Pulmonary artery endothelial cell (primary cell): ENCODE measurements around the gene CFL1. TPM values are rescaled to one million over a fixed set of nuclear protein-coding genes. Genes with fewer than 3 reads are reported as not detected.

ENCODE experiments used
- DNase-seq: peaks from one replicate; pipeline ENCODE4 v3.0.0-alpha.2; 2011; ENCODE audit warnings: low read depth, low spot score
- total RNA-seq: library from RNA; depleted of rRNA; stranded (reverse); fragments of >200 nt; gene quantifications from 2 replicates; pipeline ENCODE4 v1.2.3, GENCODE V29; 2014

CFL1 gene
- total RNA-seq, 1 donor from 2014 or later = 1,402 TPM

DNA sequence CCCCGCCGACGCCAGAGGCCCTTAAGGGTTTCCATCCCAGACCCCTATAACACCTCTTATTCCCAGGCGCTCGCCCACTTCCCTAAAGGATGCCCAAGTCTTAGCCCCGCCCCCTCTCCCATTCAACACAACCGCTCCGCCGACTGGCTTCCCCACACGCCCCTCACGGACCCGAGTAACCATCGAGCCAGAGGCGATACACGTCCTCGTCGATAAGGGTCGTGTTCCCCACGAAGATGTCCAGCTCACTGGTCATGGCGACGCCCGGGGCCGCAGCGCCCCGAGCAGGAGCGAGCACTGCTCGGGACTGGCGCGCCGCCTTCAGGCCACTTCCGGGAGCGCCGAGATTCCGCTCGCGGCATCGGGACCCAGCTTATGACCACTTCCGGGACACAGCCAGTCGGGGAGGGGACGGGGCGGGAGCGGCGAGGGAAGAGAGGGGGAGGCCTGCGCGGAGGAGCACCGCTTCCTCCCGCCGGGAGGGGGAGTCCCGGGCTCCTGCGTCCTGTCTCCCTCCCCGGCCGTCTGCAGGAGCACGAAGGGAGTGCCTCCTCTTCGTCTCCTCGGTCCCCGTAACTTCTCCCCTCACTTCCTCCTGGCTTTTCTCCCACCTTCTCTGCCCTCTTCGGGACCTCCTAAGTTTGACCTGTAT is 30.3 kb upstream of the CFL1 start, which contains the start of gene FIBP:
Gene FIBP (minus strand): TSS at position 309 of the 652 bp plus-strand sequence. CDS start 53 bp downstream, at position 256.
- peak; percentile 91 for DNase-seq

DNA sequence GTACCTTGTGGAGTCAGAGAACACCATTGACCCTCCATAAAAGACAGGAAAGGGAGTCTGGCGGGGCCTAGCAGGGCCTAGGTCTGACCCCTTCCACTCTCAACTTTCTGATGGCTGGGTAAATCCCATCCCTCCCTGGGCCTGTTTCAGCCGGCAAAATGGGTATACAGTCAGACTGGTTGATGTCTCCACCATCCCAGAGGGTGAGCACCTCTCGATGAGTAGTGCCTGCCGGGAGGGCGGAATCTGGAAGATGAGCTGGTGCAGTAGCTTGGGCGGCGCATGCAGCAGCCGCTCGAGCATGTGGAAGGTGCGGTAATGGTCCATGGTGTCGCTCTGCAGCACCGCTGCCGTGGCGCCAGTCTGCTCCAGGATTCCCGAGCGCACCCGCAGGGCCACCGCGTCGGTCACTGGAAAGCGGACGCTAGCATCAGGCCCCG is 29.8 kb upstream of the CFL1 start:
- DNase-seq = no peak

DNA sequence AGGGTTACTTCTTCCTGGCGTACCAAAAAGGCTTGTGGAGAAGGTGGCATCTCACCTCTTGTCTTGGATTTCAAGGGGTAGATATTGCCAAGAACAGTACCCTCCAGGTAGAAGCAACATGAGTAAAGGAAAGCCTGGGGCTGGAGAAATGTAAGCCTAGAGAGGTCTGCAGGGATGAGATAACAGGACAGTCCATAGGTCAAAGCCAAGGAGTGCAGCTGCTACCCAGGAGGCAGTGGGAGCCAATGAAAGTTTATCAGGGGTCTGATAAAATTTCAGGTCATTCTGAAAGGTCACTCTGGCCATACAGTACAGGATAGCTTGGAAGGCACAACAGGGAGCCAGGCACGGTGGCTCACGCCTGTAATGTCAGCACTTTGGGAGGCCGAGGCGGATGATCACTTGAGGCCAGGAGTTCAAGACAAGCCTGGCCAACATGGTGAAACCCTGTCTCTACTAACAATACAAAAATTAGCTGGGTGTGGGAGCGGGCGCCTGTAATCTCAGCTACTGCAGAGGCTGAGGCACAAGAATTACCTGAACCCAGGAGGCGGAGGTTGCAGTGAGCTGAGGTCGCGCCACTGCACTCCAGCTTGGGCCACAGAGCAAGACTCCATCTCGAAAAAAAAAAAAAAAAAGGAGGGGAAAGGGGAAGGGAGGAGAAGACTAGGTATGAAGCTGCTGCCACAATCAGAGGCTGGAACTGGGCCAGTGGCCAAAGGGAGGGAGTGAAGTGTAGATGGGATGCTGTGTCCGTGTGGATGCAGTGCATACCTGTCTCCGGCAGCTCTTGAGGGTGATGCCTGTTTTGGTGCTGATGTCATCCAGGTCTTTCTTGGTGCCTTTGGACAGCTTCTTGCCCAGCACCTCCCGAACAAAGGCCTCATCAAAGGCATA is 29.1 kb upstream of the CFL1 start:
- no peak for DNase-seq

DNA sequence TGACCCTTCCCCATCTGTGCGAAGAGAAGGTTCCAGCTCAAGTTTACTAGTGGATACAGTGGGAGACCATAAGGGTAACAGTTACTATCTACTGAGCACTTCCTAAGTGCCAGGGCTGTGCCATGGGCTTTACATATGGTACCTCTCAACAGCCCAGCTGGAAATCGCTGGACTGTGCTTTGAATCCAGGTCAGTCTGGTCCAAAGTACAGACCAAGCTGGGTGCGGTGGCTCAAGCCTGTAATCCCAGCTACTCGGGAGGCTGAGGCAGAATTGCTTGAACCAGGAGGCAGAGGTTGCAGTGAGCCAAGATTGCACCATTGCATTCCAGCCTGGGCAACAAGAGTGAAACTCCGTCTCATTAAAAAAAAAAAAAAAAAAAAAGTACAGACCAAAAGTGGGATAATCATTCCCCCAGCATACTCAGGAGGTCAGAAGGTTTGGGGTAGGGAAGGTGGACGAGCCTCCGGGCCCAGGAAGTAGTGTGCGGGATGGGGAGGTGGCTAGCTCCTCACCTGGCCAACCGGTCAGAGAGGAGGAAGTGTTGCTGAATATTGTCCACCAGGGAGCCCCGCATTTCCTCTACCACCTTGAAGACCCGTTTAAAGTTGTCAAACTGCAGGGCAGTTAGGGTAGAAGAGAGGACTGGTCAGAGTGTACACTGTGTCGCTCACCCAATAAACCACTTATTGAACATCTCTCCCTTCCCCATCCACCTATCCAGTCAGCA is 28.0 kb upstream of the CFL1 start:
- DNase-seq = no peak

DNA sequence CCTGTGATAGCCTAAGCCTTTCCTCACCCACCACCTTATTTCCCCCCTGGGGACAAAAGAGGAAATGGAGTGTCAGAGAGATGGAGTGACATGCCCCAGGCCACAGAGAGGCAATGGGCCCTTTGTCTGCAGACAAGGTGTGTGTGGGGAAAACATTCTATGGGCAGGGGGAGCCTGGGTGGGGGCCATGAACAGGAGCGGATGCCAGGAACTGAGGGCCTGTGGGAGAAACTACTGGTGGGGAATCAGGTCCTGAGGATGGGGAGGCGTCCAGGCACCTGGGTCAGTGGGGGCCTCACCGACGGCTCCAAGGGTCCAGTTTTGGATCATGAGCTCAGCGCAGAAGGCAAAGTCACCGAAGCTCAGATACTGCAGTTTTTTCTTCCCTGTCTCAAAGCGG is 27.3 kb upstream of the CFL1 start:
- DNase-seq = no peak

DNA sequence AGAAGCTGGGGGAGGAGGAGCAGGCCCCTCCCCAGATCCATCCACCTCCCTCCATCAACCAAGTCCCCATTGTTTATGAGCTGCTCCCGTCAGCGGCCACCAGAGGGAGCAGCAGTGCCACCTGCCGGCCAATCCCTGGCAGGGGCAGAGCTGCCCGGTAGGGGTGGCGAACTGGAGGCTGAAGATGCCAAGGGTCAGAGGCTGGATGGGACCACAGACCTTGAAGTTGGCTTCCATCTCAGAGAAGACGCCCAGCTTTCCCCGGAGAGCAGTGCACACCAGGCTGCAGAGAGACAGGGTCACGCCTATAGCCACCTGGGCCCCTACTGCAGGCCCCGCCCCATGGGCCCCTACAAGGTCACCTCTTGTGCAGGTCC is 26.7 kb upstream of the CFL1 start:
- no peak for DNase-seq

DNA sequence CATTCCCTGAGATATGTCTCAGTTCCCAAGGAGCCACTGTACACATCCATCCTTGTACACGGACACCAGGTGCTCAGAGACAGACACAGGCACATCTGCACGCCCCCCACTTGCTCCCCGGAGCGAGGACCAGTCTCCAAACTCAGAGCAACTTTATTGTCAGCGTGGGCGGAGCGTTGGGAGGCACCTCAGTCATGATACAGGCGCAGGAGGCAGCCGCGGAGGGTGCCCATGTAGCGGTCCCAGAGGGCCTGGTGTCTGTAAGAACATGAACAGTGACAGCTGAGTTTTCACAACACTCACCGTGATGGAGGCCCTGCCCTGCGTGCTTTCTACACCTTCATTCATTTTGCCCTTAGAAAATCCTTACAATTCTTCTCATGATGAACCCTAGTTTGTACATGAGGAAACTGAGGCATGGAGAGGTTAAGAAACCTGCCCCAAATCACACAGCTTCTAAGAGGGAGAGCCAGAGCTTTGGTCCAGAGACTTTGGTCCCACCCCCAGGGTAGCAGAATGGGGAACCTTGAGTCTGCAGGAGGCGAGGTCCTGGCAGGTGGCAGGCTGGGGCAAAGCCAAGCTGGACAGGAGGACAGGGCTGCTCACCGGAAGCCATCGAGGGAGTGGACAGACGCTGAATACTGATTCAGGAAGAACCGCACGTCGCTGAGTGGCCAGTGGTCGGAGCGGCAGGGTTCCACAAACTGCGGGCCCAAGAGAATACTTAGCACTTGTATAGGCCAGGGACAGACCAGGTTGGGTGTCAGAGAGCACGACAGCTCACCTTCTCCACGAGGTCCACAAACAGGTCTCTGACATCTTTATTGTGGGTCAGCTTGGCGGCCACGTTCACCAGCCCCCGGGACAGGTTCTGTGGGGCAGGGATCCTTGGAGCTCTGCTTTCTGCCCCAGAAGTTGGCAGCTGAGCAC is 26.1 kb upstream of the CFL1 start:
- DNase-seq = no peak

DNA sequence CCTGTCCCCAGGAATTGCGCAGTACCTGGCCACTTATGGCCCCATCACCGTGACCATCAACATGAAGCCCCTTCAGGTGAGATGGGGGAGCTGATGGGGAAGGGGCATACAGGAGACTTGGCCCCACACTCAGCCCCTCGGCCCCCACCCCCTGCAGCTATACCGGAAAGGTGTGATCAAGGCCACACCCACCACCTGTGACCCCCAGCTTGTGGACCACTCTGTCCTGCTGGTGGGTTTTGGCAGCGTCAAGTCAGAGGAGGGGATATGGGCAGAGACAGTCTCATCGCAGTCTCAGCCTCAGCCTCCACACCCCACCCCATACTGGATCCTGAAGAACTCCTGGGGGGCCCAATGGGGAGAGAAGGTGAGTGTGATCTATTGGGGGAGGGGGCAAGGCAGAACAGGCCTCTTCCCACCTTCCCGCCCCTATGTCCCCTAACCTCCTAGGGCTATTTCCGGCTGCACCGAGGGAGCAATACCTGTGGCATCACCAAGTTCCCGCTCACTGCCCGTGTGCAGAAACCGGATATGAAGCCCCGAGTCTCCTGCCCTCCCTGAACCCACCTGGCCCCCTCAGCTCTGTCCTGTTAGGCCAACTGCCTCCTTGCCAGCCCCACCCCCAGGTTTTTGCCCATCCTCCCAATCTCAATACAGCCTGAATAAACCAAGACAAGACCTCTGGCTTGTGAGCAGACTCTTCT is 25.2 kb upstream of the CFL1 start:
- no peak for DNase-seq

DNA sequence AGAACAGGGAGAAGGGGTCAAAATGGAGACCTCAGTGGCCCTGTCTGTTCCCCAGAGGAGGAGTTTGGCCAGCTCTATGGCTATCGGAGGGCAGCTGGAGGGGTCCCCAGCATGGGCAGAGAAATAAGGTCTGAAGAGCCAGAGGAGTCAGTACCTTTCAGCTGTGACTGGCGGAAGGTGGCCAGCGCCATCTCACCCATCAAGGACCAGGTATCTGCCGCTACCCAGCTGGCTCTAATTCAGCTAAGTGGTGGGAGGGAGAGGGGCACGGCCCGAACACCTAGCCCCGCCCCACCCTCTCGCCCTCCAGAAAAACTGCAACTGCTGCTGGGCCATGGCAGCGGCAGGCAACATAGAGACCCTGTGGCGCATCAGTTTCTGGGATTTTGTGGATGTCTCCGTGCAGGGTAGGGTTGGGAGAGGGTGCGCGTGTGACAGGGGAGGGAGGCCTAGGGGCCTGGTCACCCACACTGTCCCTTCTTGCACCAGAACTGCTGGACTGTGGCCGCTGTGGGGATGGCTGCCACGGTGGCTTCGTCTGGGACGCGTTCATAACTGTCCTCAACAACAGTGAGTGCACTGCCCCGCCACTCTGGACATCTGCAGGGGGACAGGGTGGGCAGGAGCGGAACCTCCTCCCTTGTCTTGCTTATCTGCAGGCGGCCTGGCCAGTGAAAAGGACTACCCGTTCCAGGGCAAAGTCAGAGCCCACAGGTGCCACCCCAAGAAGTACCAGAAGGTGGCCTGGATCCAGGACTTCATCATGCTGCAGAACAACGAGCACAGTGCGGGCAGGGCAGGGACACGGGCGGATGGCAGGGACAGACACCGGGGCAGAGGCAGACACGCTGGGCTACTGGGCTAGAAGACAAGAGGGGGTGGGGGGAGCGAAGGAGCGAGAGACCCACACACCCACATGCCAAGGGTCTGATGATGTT is 24.4 kb upstream of the CFL1 start:
- DNase-seq = no peak

DNA sequence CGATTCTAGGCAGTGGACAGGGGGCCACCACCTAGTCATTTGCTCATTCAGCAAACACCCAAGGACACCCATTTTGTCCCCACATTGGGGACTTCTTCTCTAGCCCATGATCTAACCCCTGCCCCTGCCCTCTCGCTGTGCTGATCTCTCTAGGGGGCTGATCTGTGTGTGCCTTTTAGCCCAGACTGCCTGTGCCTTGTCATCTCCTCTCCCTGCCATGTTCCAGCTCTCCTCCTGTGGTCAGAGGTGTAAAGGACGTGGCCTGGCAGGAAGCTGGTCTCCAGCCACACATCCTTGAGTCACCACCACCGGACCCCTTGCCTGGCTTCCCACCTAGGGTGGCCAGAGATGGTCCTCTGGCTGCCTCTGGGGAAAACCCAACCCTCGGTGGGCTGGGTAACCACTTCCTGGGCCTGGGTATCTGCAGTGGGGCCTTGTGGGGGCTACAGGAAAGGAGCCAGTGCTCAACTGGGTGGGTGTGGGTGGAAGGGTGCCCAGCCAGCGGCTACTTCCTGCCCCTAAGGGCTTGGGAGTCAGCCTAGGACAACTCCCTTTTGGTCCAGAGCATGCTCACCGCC is 23.0 kb upstream of the CFL1 start:
- DNase-seq = no peak

DNA sequence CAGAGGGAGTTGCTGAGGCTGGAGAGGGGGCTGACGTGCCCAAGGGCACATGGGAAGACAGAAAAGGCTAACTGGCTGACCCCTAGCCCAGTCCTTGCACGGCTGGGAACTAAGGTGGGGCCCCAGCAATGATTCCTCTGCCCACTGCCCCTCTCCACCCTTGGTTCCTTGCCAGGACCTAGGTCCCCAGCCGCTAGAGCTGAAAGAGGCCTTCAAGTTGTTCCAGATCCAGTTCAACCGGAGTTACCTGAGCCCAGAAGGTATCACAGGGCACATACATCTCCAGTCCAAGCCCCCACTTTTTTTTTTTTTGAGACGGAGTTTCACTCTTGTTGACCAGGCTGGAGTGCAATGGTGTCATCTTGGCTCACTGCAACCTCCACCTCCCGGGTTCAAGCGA is 22.0 kb upstream of the CFL1 start:
- no peak for DNase-seq

DNA sequence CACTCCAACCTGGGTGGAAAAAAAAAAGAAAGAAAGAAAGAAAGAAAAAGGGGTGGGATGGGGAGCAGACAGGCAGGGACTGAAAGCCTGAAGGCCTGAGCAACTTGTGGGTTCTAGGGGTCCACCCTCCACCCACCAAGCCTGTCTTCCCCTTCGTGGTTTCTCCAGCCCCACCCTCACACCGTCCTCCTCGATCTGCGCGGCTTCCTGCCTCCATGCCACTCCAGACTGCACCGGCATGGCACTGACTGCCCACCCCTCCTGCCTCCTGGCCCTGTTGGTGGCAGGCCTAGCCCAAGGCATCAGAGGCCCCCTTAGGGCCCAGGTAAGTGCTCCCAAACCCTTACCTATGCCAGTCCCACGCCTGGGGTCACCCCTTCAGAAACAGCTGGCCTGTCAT is 21.6 kb upstream of the CFL1 start, which contains the start of gene CTSW:
Gene CTSW (plus strand): TSS at position 221 of the 400 bp plus-strand sequence. CDS start 18 bp downstream, at position 239.
- no peak for DNase-seq

DNA sequence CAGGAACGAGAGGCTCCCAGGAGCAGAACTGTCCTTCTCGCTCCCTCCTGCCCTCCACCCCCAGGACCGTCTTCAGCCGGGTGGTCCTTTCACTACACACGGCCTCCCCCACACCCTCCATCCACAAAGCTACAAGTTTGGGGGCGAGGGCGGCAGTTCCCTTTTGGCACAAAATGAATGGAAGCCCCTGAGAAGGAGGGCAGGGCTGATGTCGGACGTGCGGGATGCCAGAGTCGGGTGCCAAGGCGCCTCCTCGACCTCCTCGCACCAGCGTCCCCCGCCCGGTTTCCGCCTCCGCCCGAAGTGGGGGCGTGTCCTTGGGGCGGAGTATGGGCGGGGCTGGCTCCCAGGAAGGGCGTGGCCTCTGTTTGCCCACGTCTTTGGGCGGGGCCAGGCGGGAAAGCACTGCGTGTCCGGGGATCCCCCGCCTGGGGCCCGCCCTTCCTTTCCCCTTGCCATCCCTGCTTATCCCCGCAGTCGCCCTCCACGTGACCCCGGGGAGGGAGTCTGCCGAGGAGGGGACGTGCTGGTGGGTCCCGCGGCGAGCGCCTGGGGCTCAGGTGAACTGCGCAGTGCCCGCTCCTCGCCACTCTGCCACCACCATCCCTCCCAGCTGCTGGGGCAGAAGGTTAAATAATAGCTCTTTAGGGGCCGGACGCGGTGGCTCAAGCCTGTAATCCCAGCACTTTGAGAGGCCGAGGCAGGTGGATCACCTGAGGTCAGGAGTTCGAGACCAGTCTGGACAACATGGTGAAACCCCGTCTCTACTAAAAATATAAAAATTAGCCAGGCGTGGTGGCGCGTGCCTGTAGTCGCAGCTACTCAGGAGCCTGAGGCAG is 15.6 kb upstream of the CFL1 start:
- DNase-seq = no peak

DNA sequence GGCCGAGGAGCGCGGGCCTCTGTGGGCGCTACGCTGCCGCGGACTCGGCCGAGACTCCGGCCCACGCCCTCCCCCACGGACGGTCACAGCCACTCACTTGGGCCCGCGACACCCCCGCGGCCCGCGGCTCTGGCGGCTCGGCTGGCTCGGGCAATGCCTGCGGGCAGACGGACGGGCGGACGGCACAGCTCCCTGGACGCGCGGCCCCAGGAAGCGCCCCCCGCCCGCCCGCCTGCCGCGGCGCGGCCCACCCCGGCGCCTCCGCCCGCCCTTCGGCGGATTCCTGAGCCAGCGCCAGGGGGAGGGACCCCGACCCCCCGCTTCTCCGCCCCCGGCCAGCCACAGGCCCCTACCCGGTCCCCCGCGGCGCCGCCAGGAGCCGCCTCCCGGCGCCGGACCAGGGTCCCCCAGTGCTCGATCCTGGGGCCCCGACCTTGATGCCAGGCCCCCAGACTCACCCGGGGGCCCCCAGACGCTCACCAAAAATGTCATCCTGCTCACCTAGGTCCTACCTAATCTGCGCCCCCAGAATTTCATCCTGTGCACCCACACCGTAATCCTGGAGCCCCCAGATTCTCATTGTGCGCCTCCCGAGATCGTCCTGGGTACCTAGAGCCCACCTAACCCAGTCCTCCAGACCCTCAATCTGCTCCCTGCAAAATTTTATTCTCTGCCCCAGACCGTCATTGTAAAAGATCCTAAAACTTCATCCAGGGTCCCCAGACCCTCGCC is 14.8 kb upstream of the CFL1 start, which contains the start of gene EFEMP2:
Gene EFEMP2 (minus strand): TSS at position 215 of the 732 bp plus-strand sequence. CDS start 446 bp downstream, outside the sequence.
- no peak for DNase-seq

DNA sequence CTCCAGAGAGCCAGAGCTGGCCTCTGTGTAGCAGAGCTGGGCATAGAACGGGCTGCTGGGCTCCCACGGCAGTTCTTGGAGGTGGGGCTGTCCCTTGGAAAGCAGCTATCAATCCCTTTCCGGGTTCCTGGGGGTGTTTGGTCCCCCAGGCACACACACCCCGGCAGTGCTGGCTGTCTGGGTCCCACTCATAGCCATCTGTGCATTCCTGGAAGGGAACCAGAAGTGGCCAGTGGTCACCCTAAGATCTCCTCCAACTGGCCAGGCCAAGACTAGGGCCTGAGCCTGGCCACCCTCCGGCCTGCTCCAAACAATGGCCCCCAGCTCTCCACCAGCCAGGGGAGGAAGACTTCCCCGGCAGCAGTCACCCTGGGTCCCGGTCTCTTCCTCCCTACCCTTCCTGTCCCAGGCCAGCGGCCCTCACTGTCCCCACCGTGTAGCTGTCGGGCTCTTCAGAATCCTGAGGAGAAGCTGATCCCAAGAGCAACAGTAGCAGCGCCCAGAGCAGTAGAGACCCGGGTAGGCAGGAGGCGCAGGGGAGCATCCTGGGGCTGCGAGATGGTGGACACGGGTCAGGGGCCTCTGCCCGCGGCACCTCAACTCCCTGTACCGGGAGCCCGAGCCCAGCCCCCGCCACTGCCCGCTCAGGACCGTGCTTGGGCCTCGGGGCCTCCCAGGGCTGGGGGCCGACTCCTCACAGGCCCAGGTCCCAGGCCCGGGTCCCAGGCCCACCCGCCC is 14.0 kb upstream of the CFL1 start:
- no peak for DNase-seq
